GM23248 (cell line): ENCODE results near the gene CASP7. TPM values are rescaled to one million over a fixed set of nuclear protein-coding genes. Genes with fewer than 3 reads are reported as not detected.
A peak's percentile ranks its signal among the peaks of the same experiment; 100 is the strongest.

ENCODE experiments used
- DNase-seq: peaks from one replicate; pipeline ENCODE4 v3.0.0-alpha.2; 2015
- H2AFZ ChIP-seq: fragments of 200-600 bp; sonication (generic); 2 replicates; pipeline ENCODE4 v1.6.1; 2016; ENCODE audit warnings: antibody characterized with exemption
- H3F3A ChIP-seq: fragments of 200-600 bp; sonication (generic); 2 replicates; pipeline ENCODE4 v1.6.1; 2016; ENCODE audit warnings: mild to moderate bottlenecking, antibody characterized with exemption, mixed run types; ENCODE audit not compliant: insufficient read depth
- H3K27ac ChIP-seq: fragments of 200-600 bp; sonication (generic); 2 replicates; pipeline ENCODE4 v1.5.1; 2016; ENCODE audit warnings: mild to moderate bottlenecking
- H3K27me3 ChIP-seq: fragments of 200-600 bp; sonication (generic); replicated peaks from 2 replicates; pipeline ENCODE4 v1.6.1; 2016; ENCODE audit warnings: mild to moderate bottlenecking; ENCODE audit not compliant: insufficient read depth
- H3K36me3 ChIP-seq: fragments of 200-600 bp; sonication (generic); 2 replicates; pipeline ENCODE4 v1.6.1; 2016; ENCODE audit warnings: low read depth, mild to moderate bottlenecking
- H3K4me1 ChIP-seq: fragments of 200-600 bp; sonication (generic); 2 replicates; pipeline ENCODE4 v1.6.1; 2016; ENCODE audit warnings: mild to moderate bottlenecking; ENCODE audit not compliant: insufficient read depth
- H3K4me2 ChIP-seq: fragments of 200-600 bp; sonication (generic); one replicate; pipeline ENCODE4 v1.6.1; 2016; ENCODE audit warnings: mild to moderate bottlenecking; ENCODE audit not compliant: unreplicated experiment
- H3K4me3 ChIP-seq: fragments of 200-600 bp; sonication (generic); 2 replicates; pipeline ENCODE4 v1.5.1; 2016; ENCODE audit warnings: mild to moderate bottlenecking
- H3K79me2 ChIP-seq: fragments of 200-600 bp; sonication (generic); 2 replicates; pipeline ENCODE4 v1.6.1; 2016; ENCODE audit warnings: mild to moderate bottlenecking; ENCODE audit not compliant: insufficient read depth
- H3K9ac ChIP-seq: fragments of 200-600 bp; sonication (generic); 2 replicates; pipeline ENCODE4 v1.6.1; 2016; ENCODE audit warnings: mild to moderate bottlenecking
- H3K9me2 ChIP-seq: fragments of 200-600 bp; sonication (generic); 2 replicates; pipeline ENCODE4 v1.6.1; 2016; ENCODE audit warnings: mixed run types, mild to moderate bottlenecking, moderate library complexity; ENCODE audit not compliant: insufficient read depth
- H3K9me3 ChIP-seq: fragments of 200-600 bp; sonication (generic); one replicate; pipeline ENCODE4 v1.6.1; 2017; ENCODE audit warnings: low read depth
- H4K20me1 ChIP-seq: fragments of 200-600 bp; sonication (generic); 2 replicates; pipeline ENCODE4 v1.6.0; 2016; ENCODE audit not compliant: insufficient read depth
- EZH2 ChIP-seq: fragments of 200-600 bp; sonication (generic); IDR thresholded peaks from 2 replicates; pipeline ENCODE4 v1.6.1; 2018; ENCODE audit warnings: antibody characterized with exemption, mild to moderate bottlenecking; ENCODE audit not compliant: insufficient read depth, poor library complexity, severe bottlenecking
- EZH2phosphoT487 ChIP-seq: fragments of 200-600 bp; sonication (generic); IDR thresholded peaks from 2 replicates; pipeline ENCODE4 v1.6.1; 2018; ENCODE audit warnings: antibody characterized with exemption, moderate library complexity, mild to moderate bottlenecking, low read depth; ENCODE audit not compliant: insufficient read depth
- WGBS, 2 experiments: methylation state at CpG; one replicate each; pipeline ENCODE4 v1.1.6; 2015 to 2017; ENCODE audit warnings: low lambda C conversion rate in 2 of 2, low coverage in 1 of 2; ENCODE audit errors: missing lambda C conversion rate in 2 of 2; 5-methylcytosine and 5-hydroxymethylcytosine counted together
- in situ Hi-C: fragments of 300-500 bp; cut with MboI; formaldehyde crosslinking; loops from 2 replicates; pipeline ENCODE4 v1.15.0; 2020
- polyA plus RNA-seq: library from polyadenylated mRNA; unstranded; fragments of >200 nt; fragmentation: Nextera tagmentation; extraction: Ambion mirVana; gene quantifications from 2 replicates; pipeline ENCODE4 v1.2.1, GENCODE V29; 2016
- total RNA-seq: library from RNA; depleted of rRNA; stranded (reverse); fragments of >200 nt; shearing (Covaris generic); gene quantifications from 2 replicates; pipeline ENCODE4 v1.2.3, GENCODE V29; 2014

Gene CASP7
- total and polyA plus RNA-seq, 2 experiments from 2014 or later: 18.7 to 22.7 TPM

GRCh38 chr10:113732966-113733365, 53.3 kb downstream of the CASP7 start:
- Histone ChIP-seq H3K9me2 (no peaks in the 10 kb centered on the region), H3K4me2 (no peak overlapping the region), H3K27me3 (no peaks in the 10 kb centered on the region), H3F3A (0 out of 2 replicates have a peak, but pooled peaks cover 15% of the 10 kb centered on the region), H3K36me3 (no peaks in the 10 kb centered on the region; the same call in 1 of the 2 replicates), H4K20me1 (no peaks in the 10 kb centered on the region), H3K4me1 (peaks cover 3% of the 10 kb centered on the region; the same call in 1 of the 2 replicates), H3K79me2 (no peaks in the 10 kb centered on the region), H3K4me3 (no peak overlapping the region), H3K9ac (no peak overlapping the region), H3K9me3 (no peaks in the 10 kb centered on the region), H3K27ac (no peak overlapping the region), H2AFZ (no peak overlapping the region)
- 75 to 79% methylated on average over 4 of the region's 4 CpGs for WGBS, 2 experiments
- in situ Hi-C loops: no loop called here
- DNase-seq: no peak
- TF ChIP-seq EZH2phosphoT487 (no peak), EZH2 (no peak)

GRCh38 chr10:113733635-113734034, 53.9 kb downstream of the CASP7 start:
- no peak for DNase-seq
- in situ Hi-C loops: no loop called here
- WGBS, 2 experiments: 98 to 100% methylated on average over 4 of the region's 4 CpGs

GRCh38 chr10:113735913-113736312, 56.2 kb downstream of the CASP7 start:
- H3K27me3 ChIP-seq: no peaks in the 10 kb centered on the region
- no peak overlapping the region for H2AFZ ChIP-seq
- H3K9me3 ChIP-seq: no peaks in the 10 kb centered on the region
- no peak overlapping the region for H3K9ac ChIP-seq
- in situ Hi-C loops: no loop called here
- H3F3A ChIP-seq: 0 out of 2 replicates have a peak, but pooled peaks cover 15% of the 10 kb centered on the region
- H3K9me2 ChIP-seq: no peaks in the 10 kb centered on the region
- no peak for TF ChIP-seq EZH2
- no peak for TF ChIP-seq EZH2phosphoT487
- 2 to 7% methylated on average over 2 of the region's 2 CpGs for WGBS, 2 experiments
- H3K79me2 ChIP-seq: no peaks in the 10 kb centered on the region
- H3K4me2 ChIP-seq: no peak overlapping the region
- peaks cover 3% of the 10 kb centered on the region; the same call in 1 of the 2 replicates for H3K4me1 ChIP-seq
- peak; percentile 6 for DNase-seq
- H3K27ac ChIP-seq: no peak overlapping the region
- no peak overlapping the region for H3K4me3 ChIP-seq
- no peaks in the 10 kb centered on the region for H4K20me1 ChIP-seq
- no peaks in the 10 kb centered on the region for H3K36me3 ChIP-seq

More at GRCh38 chr10:113733635-113734034, 53.9 kb downstream of the CASP7 start:
- Histone ChIP-seq H3K4me2 (no peak overlapping the region), H4K20me1 (no peaks in the 10 kb centered on the region), H3K36me3 (no peaks in the 10 kb centered on the region; the same call in 1 of the 2 replicates), H3K27me3 (no peaks in the 10 kb centered on the region), H3K79me2 (no peaks in the 10 kb centered on the region), H3K9me2 (no peaks in the 10 kb centered on the region), H3K9ac (no peak overlapping the region), H2AFZ (no peak overlapping the region), H3F3A (0 out of 2 replicates have a peak, but pooled peaks cover 15% of the 10 kb centered on the region), H3K4me1 (peaks cover 3% of the 10 kb centered on the region; the same call in 1 of the 2 replicates), H3K4me3 (no peak overlapping the region), H3K27ac (no peak overlapping the region), H3K9me3 (no peaks in the 10 kb centered on the region)
- TF ChIP-seq EZH2 (no peak), EZH2phosphoT487 (no peak)

GRCh38 chr10:113736576-113736975, 56.9 kb downstream of the CASP7 start:
- peaks cover 3% of the 10 kb centered on the region; the same call in 1 of the 2 replicates for H3K4me1 ChIP-seq
- H3K27me3 ChIP-seq: no peaks in the 10 kb centered on the region
- H3K4me2 ChIP-seq: no peak overlapping the region
- no peaks in the 10 kb centered on the region for H3K9me3 ChIP-seq
- no peaks in the 10 kb centered on the region for H4K20me1 ChIP-seq
- H3K79me2 ChIP-seq: no peaks in the 10 kb centered on the region
- no peaks in the 10 kb centered on the region for H3K36me3 ChIP-seq
- H3K27ac ChIP-seq: no peak overlapping the region
- no peak overlapping the region for H3K9ac ChIP-seq
- WGBS, 2 experiments: 12 to 14% methylated on average over 1 of the region's 1 CpG
- TF ChIP-seq EZH2 (no peak), EZH2phosphoT487 (no peak)
- H2AFZ ChIP-seq: no peak overlapping the region
- no peak overlapping the region for H3K4me3 ChIP-seq
- in situ Hi-C loops: no loop called here
- DNase-seq: peak; percentile 7
- no peaks in the 10 kb centered on the region for H3K9me2 ChIP-seq
- H3F3A ChIP-seq: 0 out of 2 replicates have a peak, but pooled peaks cover 15% of the 10 kb centered on the region

- 71 to 77% methylated on average over 4 of the region's 4 CpGs for WGBS, 2 experiments
- Histone ChIP-seq H3K36me3 (no peaks in the 10 kb centered on the region), H2AFZ (no peak overlapping the region), H3F3A (0 out of 2 replicates have a peak, but pooled peaks cover 15% of the 10 kb centered on the region), H3K4me2 (no peak overlapping the region), H3K27me3 (peaks cover 8% of the 10 kb centered on the region; the same call in 1 of the 2 replicates), H3K4me1 (peaks cover 3% of the 10 kb centered on the region; the same call in 1 of the 2 replicates), H3K79me2 (no peaks in the 10 kb centered on the region), H4K20me1 (no peaks in the 10 kb centered on the region), H3K9ac (no peak overlapping the region), H3K27ac (no peak overlapping the region), H3K4me3 (no peak overlapping the region), H3K9me2 (no peaks in the 10 kb centered on the region), H3K9me3 (no peaks in the 10 kb centered on the region)
- in situ Hi-C loops: no loop called here
- no peak for DNase-seq
- TF ChIP-seq EZH2phosphoT487 (no peak), EZH2 (no peak)
Observed at GRCh38 chr10:113739031-113739430, 59.3 kb downstream of the CASP7 start.
